GM19238 (cell line): ENCODE data around the gene LORICRIN.

Source experiments
- DNase-seq: peaks from one replicate; pipeline ENCODE4 v3.0.0; 2011; ENCODE audit warnings: low spot score; ENCODE audit not compliant: insufficient read length

The LORICRIN gene

GRCh38 chr1:153302308-153302707 lies 42.8 kb downstream of the LORICRIN start:
- DNase-seq: no peak

DNA sequence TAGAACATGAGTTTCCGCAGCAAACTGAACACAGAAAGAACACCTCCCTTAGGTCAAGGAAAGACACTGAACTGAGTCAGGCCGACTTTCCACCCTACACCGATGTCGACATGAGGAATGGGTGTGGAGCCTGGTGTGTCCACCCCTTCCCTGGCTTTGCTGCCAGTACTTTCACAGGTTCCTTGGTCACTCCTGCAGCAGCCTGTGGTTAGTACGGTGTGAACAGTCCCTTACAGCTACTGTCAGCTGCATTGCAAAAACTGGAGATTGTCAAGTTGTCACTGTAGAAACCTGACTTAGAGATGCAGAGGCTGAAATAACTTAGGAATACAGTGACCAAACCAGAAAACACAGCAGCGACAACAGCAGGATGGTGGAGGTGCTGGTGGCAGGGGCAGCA lies 46.2 kb downstream of the LORICRIN start:
- no peak for DNase-seq

- no peak for DNase-seq
These were observed 47.1 kb downstream of the LORICRIN start for GRCh38 chr1:153306303-153307220.

DNA sequence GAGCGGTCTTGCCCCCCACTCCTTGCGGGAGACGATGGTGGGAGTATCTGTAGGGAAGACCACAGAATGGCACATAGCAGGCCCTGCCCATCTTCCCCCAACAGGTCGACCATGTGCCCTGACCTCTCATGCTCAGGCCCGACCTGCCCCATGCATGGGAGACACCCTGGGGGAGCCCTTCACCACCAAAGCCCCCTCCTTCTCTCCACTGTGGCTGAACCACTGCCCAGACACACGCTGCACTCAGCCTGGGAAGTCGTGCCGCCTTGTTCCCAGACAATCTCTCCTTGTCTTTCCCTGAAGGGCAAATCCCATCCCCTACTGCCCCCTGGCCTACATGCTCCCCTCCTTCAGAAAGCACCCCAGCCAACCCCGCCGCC lies 47.7 kb downstream of the LORICRIN start:
- no peak for DNase-seq

DNA sequence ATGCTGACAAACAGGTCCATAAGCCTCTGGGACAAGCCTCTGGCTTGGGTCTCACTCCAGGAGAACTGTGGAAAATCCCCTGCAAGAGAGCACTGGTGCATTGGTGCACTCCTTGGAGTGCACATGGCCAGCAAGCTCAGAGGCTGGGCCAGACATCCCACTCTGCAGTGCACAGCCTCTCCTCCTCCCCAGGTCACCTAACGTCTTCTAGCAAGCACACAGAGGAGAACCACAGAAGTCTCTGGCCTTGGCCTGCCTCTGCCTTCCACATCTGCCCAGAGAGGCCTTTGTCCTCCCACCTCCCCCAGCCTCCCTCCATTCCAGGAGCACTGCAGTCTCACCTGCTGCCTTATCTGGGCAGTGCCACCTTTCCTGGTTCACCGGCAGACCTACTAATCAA lies 49.1 kb downstream of the LORICRIN start:
- DNase-seq: no peak

GRCh38 chr1:153309441-153309840 lies 50.0 kb downstream of the LORICRIN start:
- no peak for DNase-seq

DNA sequence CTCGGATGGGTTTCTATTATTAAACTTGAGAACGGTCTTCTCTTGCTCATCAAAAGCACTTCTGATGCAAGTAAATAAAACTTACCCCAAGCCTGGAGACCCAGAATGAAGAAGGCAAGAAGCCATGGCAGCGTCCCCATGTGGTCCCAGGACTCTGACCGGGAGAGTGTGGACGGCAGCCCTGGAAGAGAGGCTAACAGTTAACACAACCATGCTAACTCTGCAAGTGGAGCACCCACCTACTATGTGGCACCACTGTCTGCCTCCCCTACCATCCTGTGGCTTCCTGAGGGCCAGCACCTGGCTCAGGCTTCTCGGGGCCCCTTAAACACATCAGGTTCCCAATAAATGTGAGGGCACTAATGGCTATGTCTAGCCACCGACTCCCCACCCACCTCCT lies 51.0 kb downstream of the LORICRIN start:
- no peak for DNase-seq
